ENCODE measurements around the gene SLC16A6.
"Not testable (repeated sequence)": the region's sequence is repeated elsewhere in the genome, so short reads cannot be mapped to it uniquely, and the experiment has no call there.

The SLC16A6 gene

DNA sequence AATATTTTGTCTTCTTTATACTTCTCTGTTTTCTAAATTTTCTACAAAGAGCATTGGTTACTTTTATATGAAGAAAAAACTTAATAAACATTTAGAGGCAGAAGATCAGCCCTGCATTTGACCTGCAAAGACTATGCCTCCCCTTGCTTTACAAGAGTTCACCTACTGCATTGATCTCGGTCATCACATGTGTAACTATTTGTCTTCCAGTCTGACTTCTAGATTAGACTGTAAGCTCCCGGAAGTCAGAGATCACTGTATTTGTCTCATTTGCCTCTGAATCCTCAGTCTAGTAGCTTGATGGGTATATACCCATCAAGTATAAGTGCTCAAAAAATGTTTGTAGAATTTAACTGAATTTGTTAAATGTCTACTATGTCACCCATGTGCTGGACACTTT, 70.7 kb downstream of the SLC16A6 start:
- not testable (repeated sequence) for DNase-seq (ENCODE audit: low spot score)

DNA sequence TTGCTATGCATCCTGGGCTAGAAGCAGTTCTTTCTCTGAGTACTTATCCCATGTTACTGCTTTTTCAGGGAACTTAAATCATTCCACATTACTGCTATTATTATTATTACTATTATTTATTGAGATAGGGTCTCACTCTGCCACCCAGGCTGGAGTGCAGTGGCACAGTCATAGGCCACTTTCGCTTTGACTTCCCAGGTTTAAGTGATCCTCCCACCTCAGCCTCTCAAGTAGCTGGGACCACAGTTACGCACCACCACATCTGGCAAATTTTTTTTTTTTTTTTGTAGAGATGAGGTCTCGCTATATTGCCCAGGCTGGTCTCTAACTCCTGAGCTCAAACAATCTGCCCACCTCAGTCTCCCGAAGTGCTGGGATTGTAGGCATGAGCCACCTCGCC, 71.5 kb downstream of the SLC16A6 start:
- DNase-seq (ENCODE audit: low spot score): not testable (repeated sequence)

Measured in CD4-positive, alpha-beta T cell treated with Interleukin-2 at 100 ng/mL for 4 hours (primary cell).